Activated CD4-positive, alpha-beta T cell treated with anti-CD3 and anti-CD28 coated beads, Interleukin-2, amount 10 ng/mL, durations not matched to agents 7 days and 5 days (primary cell): ENCODE results near the gene TMEM88. TPM values are rescaled to one million over a fixed set of nuclear protein-coding genes. Genes with fewer than 3 reads are reported as not detected.
"Not testable (repeated sequence)": the region's sequence is repeated elsewhere in the genome, so short reads cannot be mapped to it uniquely, and the experiment has no call there.

Experiments
- CTCF ChIA-PET: fragments of 350-600 bp; sonication (Branson Sonifier 250); formaldehyde crosslinking; loops from one replicate; lab custom pipeline; 2021; ENCODE audit warnings: antibody characterized with exemption; lab: Charles Lee
- POLR2A ChIA-PET: fragments of 350-600 bp; sonication (Branson Sonifier 250); formaldehyde crosslinking; loops from one replicate; lab custom pipeline; 2021; ENCODE audit warnings: antibody characterized with exemption; lab: Charles Lee
- DNase-seq: peaks from one replicate; pipeline ENCODE4 v3.0.0-alpha.2; 2020
- H3K27ac Mint-ChIP-seq: one replicate; pipeline ENCODE4 v1.8.0; 2021; ENCODE audit warnings: mild to moderate bottlenecking, moderate library complexity, mixed read lengths
- H3K27me3 Mint-ChIP-seq: one replicate; pipeline ENCODE4 v1.8.0; 2021; ENCODE audit warnings: mixed read lengths
- H3K36me3 Mint-ChIP-seq: one replicate; pipeline ENCODE4 v1.8.0; 2021; ENCODE audit warnings: low read depth, mixed read lengths
- H3K4me1 Mint-ChIP-seq: one replicate; pipeline ENCODE4 v1.8.0; 2021; ENCODE audit warnings: mixed read lengths
- H3K4me3 Mint-ChIP-seq: one replicate; pipeline ENCODE4 v1.8.0; 2021; ENCODE audit warnings: mild to moderate bottlenecking, moderate library complexity, mixed read lengths
- H3K9me3 Mint-ChIP-seq: one replicate; pipeline ENCODE4 v1.8.0; 2021; ENCODE audit warnings: mixed read lengths
- total RNA-seq, 2 experiments: library from RNA; stranded (reverse); gene quantifications; one replicate each; pipeline ENCODE4 v1.2.3, GENCODE V29; 2021

The TMEM88 gene
- total RNA-seq, 2 experiments from 2014 or later, result 0.55 to 0.87 TPM

- no peaks in the 10 kb centered on the region for H3K27me3 Mint-ChIP-seq
- no peaks in the 10 kb centered on the region for H3K9me3 Mint-ChIP-seq
- ChIA-PET CTCF (interaction anchor here (0.7 to 1.4 kb wide), 8 partner anchors 11 to 134 kb away, joined by 3 to 9 read pairs (median 3); partner anchors contain the start of gene KDM6B), POLR2A (interaction anchor here (0.6 kb wide), 1 partner anchor 8 kb away, joined by 3 read pairs; no protein-coding TSS in a partner anchor)
- H3K36me3 Mint-ChIP-seq, result peaks cover 4% of the 10 kb centered on the region
- H3K27ac Mint-ChIP-seq, result no peak overlapping the region
- peak; percentile 49 for DNase-seq
- H3K4me3 Mint-ChIP-seq, result no peak overlapping the region
- H3K4me1 Mint-ChIP-seq, result peaks cover 12% of the 10 kb centered on the region
Observed at GRCh38 chr17:7856011-7856810, 1.3 kb downstream of the TMEM88 start.

GRCh38 chr17:7856811-7857712 lies 2.2 kb downstream of the TMEM88 start, which contains the start of gene NAA38:
NAA38 (minus strand) TSS chr17:7857559; CDS start chr17:7857463, 96 bp downstream.
- Mint-ChIP-seq H3K36me3 (peaks cover 4% of the 10 kb centered on the region), H3K27ac (no peak within 1 kb of the TSS), H3K9me3 (no peaks in the 10 kb centered on the region), H3K4me3 (no peak within 1 kb of the TSS), H3K4me1 (peaks cover 9% of the 10 kb centered on the region), H3K27me3 (no peaks in the 10 kb centered on the region)
- peak; percentile 98 for DNase-seq
- CTCF ChIA-PET, result interaction anchor here (0.8 to 1.4 kb wide), 13 partner anchors 10 to 184 kb away, joined by 3 to 9 read pairs (median 3); partner anchors contain the start of gene KDM6B
- POLR2A ChIA-PET, result interaction anchor here (0.5 to 0.6 kb wide), 2 partner anchors 133 to 842 kb away, joined by 3 to 7 read pairs; a partner anchor contains a TSS

- Mint-ChIP-seq H3K4me3 (no peak within 1 kb of the TSS), H3K27me3 (no peaks in the 10 kb centered on the region), H3K27ac (no peak within 1 kb of the TSS), H3K4me1 (peaks cover 7% of the 10 kb centered on the region), H3K9me3 (no peaks in the 10 kb centered on the region), H3K36me3 (peaks cover 5% of the 10 kb centered on the region)
- POLR2A ChIA-PET, result interaction anchor here (0.5 to 0.6 kb wide), 2 partner anchors 132 to 843 kb away, joined by 3 to 7 read pairs; a partner anchor contains a TSS
- DNase-seq, result peak; percentile 94
- CTCF ChIA-PET, result interaction anchor here (0.8 to 1.4 kb wide), 10 partner anchors 11 to 183 kb away, joined by 3 to 9 read pairs (median 4); partner anchors contain the start of gene KDM6B
Observed at GRCh38 chr17:7857713-7858521, 3.1 kb downstream of the TMEM88 start, which contains the start of gene CYB5D1. CYB5D1 (plus strand) TSS chr17:7858003; CDS start chr17:7858135, 132 bp downstream.

GRCh38 chr17:7858522-7858810 lies 3.6 kb downstream of the TMEM88 start:
- POLR2A ChIA-PET, result no interaction called here

GRCh38 chr17:7859028-7859427 lies 4.2 kb downstream of the TMEM88 start:
- ChIA-PET POLR2A (no interaction called here), CTCF (interaction anchor here (0.5 kb wide), 1 partner anchor 179 kb away, joined by 3 read pairs; no protein-coding TSS in a partner anchor)
- H3K27ac Mint-ChIP-seq, result no peak overlapping the region
- peaks cover 7% of the 10 kb centered on the region for H3K4me1 Mint-ChIP-seq
- no peaks in the 10 kb centered on the region for H3K27me3 Mint-ChIP-seq
- H3K36me3 Mint-ChIP-seq, result peaks cover 5% of the 10 kb centered on the region
- no peak for DNase-seq
- no peaks in the 10 kb centered on the region for H3K9me3 Mint-ChIP-seq
- H3K4me3 Mint-ChIP-seq, result no peak overlapping the region

More at GRCh38 chr17:7858522-7858810, 3.6 kb downstream of the TMEM88 start:
- H3K4me1 Mint-ChIP-seq, result peaks cover 7% of the 10 kb centered on the region
- no peaks in the 10 kb centered on the region for H3K27me3 Mint-ChIP-seq
- no peaks in the 10 kb centered on the region for H3K9me3 Mint-ChIP-seq
- H3K36me3 Mint-ChIP-seq, result peaks cover 5% of the 10 kb centered on the region
- no peak overlapping the region for H3K27ac Mint-ChIP-seq
- H3K4me3 Mint-ChIP-seq, result no peak overlapping the region
- peak; percentile 16 for DNase-seq
- CTCF ChIA-PET, result interaction anchor here (0.5 kb wide), 1 partner anchor 179 kb away, joined by 3 read pairs; no protein-coding TSS in a partner anchor

GRCh38 chr17:7862692-7863437 lies 8.0 kb downstream of the TMEM88 start:
- H3K9me3 Mint-ChIP-seq, result no peaks in the 10 kb centered on the region
- H3K27me3 Mint-ChIP-seq, result no peaks in the 10 kb centered on the region
- peaks cover 20% of the 10 kb centered on the region for H3K4me1 Mint-ChIP-seq
- H3K4me3 Mint-ChIP-seq, result no peak overlapping the region
- ChIA-PET CTCF (interaction anchor here (0.6 to 6.2 kb wide), 10 partner anchors 8 to 435 kb away, joined by 3 to 38 read pairs (median 4); no protein-coding TSS in a partner anchor), POLR2A (no interaction called here)
- DNase-seq, result peak; percentile 57
- H3K27ac Mint-ChIP-seq, result no peak overlapping the region
- peaks cover 12% of the 10 kb centered on the region for H3K36me3 Mint-ChIP-seq

- Mint-ChIP-seq H3K4me1 (peaks cover 33% of the 10 kb centered on the region), H3K36me3 (peaks cover 14% of the 10 kb centered on the region)
- H3K27me3 Mint-ChIP-seq, DNase-seq, H3K4me3 Mint-ChIP-seq, POLR2A ChIA-PET, H3K9me3 Mint-ChIP-seq, H3K27ac Mint-ChIP-seq: not testable (repeated sequence)
- CTCF ChIA-PET, result interaction anchor here (0.6 to 6.2 kb wide), 7 partner anchors 9 to 351 kb away, joined by 3 to 38 read pairs (median 4); no protein-coding TSS in a partner anchor
Observed at GRCh38 chr17:7864384-7864783, 9.5 kb downstream of the TMEM88 start.

GRCh38 chr17:7864995-7865650 lies 10.3 kb downstream of the TMEM88 start:
- DNase-seq, result no peak
- no peaks in the 10 kb centered on the region for H3K27me3 Mint-ChIP-seq
- ChIA-PET POLR2A (no interaction called here), CTCF (interaction anchor here (0.6 to 6.2 kb wide), 4 partner anchors 12 to 125 kb away, joined by 4 to 38 read pairs (median 5); no protein-coding TSS in a partner anchor)
- H3K4me1 Mint-ChIP-seq, result peaks cover 38% of the 10 kb centered on the region
- H3K36me3 Mint-ChIP-seq, result peaks cover 14% of the 10 kb centered on the region
- H3K4me3 Mint-ChIP-seq, result no peak overlapping the region
- H3K9me3 Mint-ChIP-seq, result no peaks in the 10 kb centered on the region
- H3K27ac Mint-ChIP-seq, result no peak overlapping the region

GRCh38 chr17:7867881-7868329 lies 13.0 kb downstream of the TMEM88 start:
- ChIA-PET CTCF (interaction anchor here (3.3 kb wide), 1 partner anchor 121 kb away, joined by 17 read pairs; no protein-coding TSS in a partner anchor), POLR2A (no interaction called here)
- Mint-ChIP-seq H3K27me3 (no peaks in the 10 kb centered on the region), H3K4me1 (peaks cover 33% of the 10 kb centered on the region), H3K36me3 (peaks cover 16% of the 10 kb centered on the region), H3K9me3 (no peaks in the 10 kb centered on the region), H3K27ac (peak overlapping the region; percentile 65), H3K4me3 (peak overlapping the region; percentile 39)
- peak; percentile 42 for DNase-seq

GRCh38 chr17:7873051-7873450 lies 18.2 kb downstream of the TMEM88 start:
- no peak for DNase-seq
- ChIA-PET CTCF (interaction anchor here (0.9 kb wide), 1 partner anchor 10 kb away, joined by 5 read pairs; no protein-coding TSS in a partner anchor), POLR2A (no interaction called here)
- Mint-ChIP-seq H3K27me3 (no peaks in the 10 kb centered on the region), H3K27ac (no peak overlapping the region), H3K4me3 (no peak overlapping the region), H3K9me3 (no peaks in the 10 kb centered on the region), H3K36me3 (peaks cover 26% of the 10 kb centered on the region), H3K4me1 (peaks cover 27% of the 10 kb centered on the region)
